B cell (primary cell): ENCODE results near the gene KMT2C. TPM values are rescaled to one million over a fixed set of nuclear protein-coding genes. Genes with fewer than 3 reads are reported as not detected.
"Not testable (repeated sequence)": the region's sequence is repeated elsewhere in the genome, so short reads cannot be mapped to it uniquely, and the experiment has no call there.

ENCODE experiments used
- ATAC-seq: fragments of 200-7000 bp; cut with Tn5 transposase; one replicate; pipeline ENCODE4 v1.10.0; 2021; ENCODE audit warnings: low read depth, mild to moderate bottlenecking, moderate number of reproducible peaks, moderate library complexity
- CTCF ChIA-PET: fragments of 350-600 bp; sonication (Branson Sonifier 250); formaldehyde crosslinking; loops from one replicate; lab custom pipeline; 2021; ENCODE audit warnings: antibody characterized with exemption, inconsistent platforms; lab: Charles Lee
- POLR2A ChIA-PET: fragments of 350-600 bp; sonication (Branson Sonifier 250); formaldehyde crosslinking; loops from one replicate; lab custom pipeline; 2021; ENCODE audit warnings: antibody characterized with exemption; lab: Charles Lee
- DNase-seq: peaks from one replicate; pipeline ENCODE4 v3.0.0; 2013
- H2AFZ ChIP-seq: 2 replicates; pipeline ENCODE4 v1.6.1; 2012; ENCODE audit warnings: mild to moderate bottlenecking, low read depth, low read length; ENCODE audit not compliant: insufficient read depth, poor library complexity, severe bottlenecking
- H3K27ac ChIP-seq, 2 donors: 1 replicate in 1 of 2; 2 replicates in 1 of 2; pipeline ENCODE4 v1.5.1; 2012 to 2013; ENCODE audit warnings: low read length in 2 of 2, mild to moderate bottlenecking in 2 of 2, moderate library complexity in 1 of 2
- H3K27me3 ChIP-seq, 4 experiments: fragments of 200-600 bp in 1 of 4; sonication (generic) in 1 of 4; replicated peaks in 1 of 4; 1 replicate in 2 of 4; 2 replicates in 2 of 4; pipeline versions ENCODE4 v1.6.1 to v1.7.0; 2013 to 2016; ENCODE audit warnings: low read length in 3 of 4, mild to moderate bottlenecking in 2 of 4, mixed read lengths in 1 of 4, moderate library complexity in 1 of 4; ENCODE audit not compliant: insufficient read depth in 4 of 4, control insufficient read depth in 3 of 4; ENCODE audit errors: control extremely low read depth in 1 of 4
- H3K36me3 ChIP-seq, 2 experiments: replicated peaks in 1 of 2; 1 replicate in 1 of 2; 2 replicates in 1 of 2; pipeline versions ENCODE4 v1.6.1 to v1.7.1; 2013; ENCODE audit warnings: low read length in 1 of 2; ENCODE audit not compliant: insufficient read depth in 2 of 2, control insufficient read depth in 1 of 2; ENCODE audit errors: control extremely low read depth in 1 of 2, extremely low read depth in 1 of 2
- H3K4me1 ChIP-seq, 2 donors: fragments of 200-600 bp in 1 of 2; sonication (generic) in 1 of 2; 1 replicate in 1 of 2; 2 replicates in 1 of 2; pipeline versions ENCODE4 v1.5.1 to v1.6.1; 2013 to 2017; ENCODE audit warnings: low read length in 2 of 2; ENCODE audit not compliant: control insufficient read depth in 2 of 2, insufficient read depth in 2 of 2
- H3K4me2 ChIP-seq: replicated peaks from 2 replicates; pipeline ENCODE3; 2012; ENCODE audit warnings: mild to moderate bottlenecking, low read depth, low read length; ENCODE audit not compliant: poor library complexity, severe bottlenecking
- H3K4me3 ChIP-seq, 5 experiments: fragments of 200-600 bp in 1 of 5; sonication (generic) in 1 of 5; 1 replicate in 3 of 5; 2 replicates in 2 of 5; pipeline versions ENCODE4 v1.5.1 to v1.7.0; 2011 to 2016; ENCODE audit warnings: low read length in 4 of 5, mild to moderate bottlenecking in 4 of 5, low read depth in 2 of 5, control low read depth in 1 of 5, moderate library complexity in 1 of 5; ENCODE audit not compliant: insufficient read depth in 1 of 5; ENCODE audit errors: control extremely low read depth in 1 of 5, extremely low read depth in 1 of 5
- H3K79me2 ChIP-seq: fragments of 200-600 bp; sonication (generic); one replicate; pipeline ENCODE4 v1.6.0; 2016; ENCODE audit warnings: low read length; ENCODE audit not compliant: control insufficient read depth, insufficient read depth
- H3K9ac ChIP-seq: fragments of 200-600 bp; sonication (generic); 2 replicates; pipeline ENCODE4 v1.6.1; 2017; ENCODE audit warnings: mild to moderate bottlenecking, low read length, moderate library complexity
- H3K9me3 ChIP-seq, 3 donors: one replicate each; pipeline versions ENCODE4 v1.6.1 to v1.7.1; 2013; ENCODE audit warnings: low read length in 2 of 3; ENCODE audit not compliant: control insufficient read depth in 2 of 3, insufficient read depth in 1 of 3; ENCODE audit errors: control extremely low read depth in 1 of 3
- H4K20me1 ChIP-seq: 2 replicates; pipeline ENCODE4 v1.6.0; 2012; ENCODE audit warnings: mild to moderate bottlenecking, low read length; ENCODE audit not compliant: insufficient read depth, control insufficient read depth, poor library complexity, severe bottlenecking
- H3K27ac Mint-ChIP-seq: one replicate; pipeline ENCODE4 v1.8.0; 2021; ENCODE audit warnings: mixed read lengths
- H3K27me3 Mint-ChIP-seq: one replicate; pipeline ENCODE4 v1.8.0; 2021; ENCODE audit warnings: mixed read lengths
- H3K4me1 Mint-ChIP-seq: one replicate; pipeline ENCODE4 v1.8.0; 2021; ENCODE audit warnings: mixed read lengths
- H3K4me3 Mint-ChIP-seq: one replicate; pipeline ENCODE4 v1.8.0; 2021; ENCODE audit warnings: mixed read lengths
- H3K9me3 Mint-ChIP-seq: one replicate; pipeline ENCODE4 v1.8.0; 2022; ENCODE audit warnings: mixed read lengths; ENCODE audit not compliant: insufficient read depth
- CTCF ChIP-seq: fragments of 200-600 bp; IDR thresholded peaks from one replicate; pipeline ENCODE4 v1.8.0; 2022; ENCODE audit warnings: antibody characterized with exemption, mild to moderate bottlenecking
- EZH2 ChIP-seq: IDR thresholded peaks from 2 replicates; pipeline ENCODE4 v1.6.1; 2012; ENCODE audit warnings: borderline replicate concordance, low read depth, mild to moderate bottlenecking, moderate library complexity, low read length; ENCODE audit not compliant: insufficient read depth, poor library complexity, severe bottlenecking
- WGBS: methylation state at CpG from one replicate; pipeline ENCODE4 v1.1.5; 2013; ENCODE audit warnings: missing lambda C conversion rate; ENCODE audit not compliant: insufficient coverage; 5-methylcytosine and 5-hydroxymethylcytosine counted together
- intact Hi-C: fragments of 100-400 bp; cut with micrococcal nuclease; formaldehyde crosslinking; loops from one replicate; pipeline ENCODE4 v1.10.0; 2022
- polyA plus RNA-seq: library from polyadenylated mRNA; depleted of rRNA; stranded (reverse); fragments of >200 nt; gene quantifications from 2 replicates; pipeline ENCODE4 v1.2.3, GENCODE V29; 2012
- total RNA-seq, 2 donors: library from RNA; stranded (reverse); fragments of 120-200 nt in 1 of 2; gene quantifications; 1 replicate in 1 of 2; 2 replicates in 1 of 2; pipeline versions ENCODE4 v1.2.3 to v1.2.4, GENCODE V29; 2013 to 2022

The KMT2C gene
- total and polyA plus RNA-seq, 2 donors (not counting 1 experiment from before 2014, with no cell fraction given) = 14.9 to 171 TPM

GRCh38 chr7:152406491-152406890, 29.3 kb downstream of the KMT2C start:
- Histone ChIP-seq H3K79me2 (peaks cover 91% of the 10 kb centered on the region), H3K9ac (no peak overlapping the region), H3K4me2 (no peak overlapping the region), H3K36me3 (no peaks in the 10 kb centered on the region), H3K27me3 (no peaks in the 10 kb centered on the region), H3K9me3 (peaks cover 0 to 20% (median 3%) of the 10 kb centered on the region in 3 donors), H3K4me3 (no peak overlapping the region), H2AFZ (no peak overlapping the region), H4K20me1 (peaks cover 47% of the 10 kb centered on the region), H3K27ac (no peak overlapping the region), H3K4me1 (no peaks in the 10 kb centered on the region)
- Mint-ChIP-seq H3K4me3 (no peak overlapping the region), H3K27ac (no peak overlapping the region), H3K9me3 (peaks cover 11% of the 10 kb centered on the region), H3K27me3 (no peaks in the 10 kb centered on the region), H3K4me1 (peaks cover 8% of the 10 kb centered on the region)
- ChIA-PET CTCF (interaction anchor here (1.1 kb wide), 1 partner anchor 70 kb away, joined by 4 read pairs; no protein-coding TSS in a partner anchor), POLR2A (no interaction called here)
- DNase-seq (no peak), ATAC-seq (no peak)
- no peak for TF ChIP-seq EZH2
- TF ChIP-seq CTCF = no peak
- intact Hi-C loops = no loop called here
- 46% methylated on average over 3 of the region's 3 CpGs for WGBS

- peaks cover 0 to 20% (median 3%) of the 10 kb centered on the region in 3 donors for H3K9me3 ChIP-seq
- H3K36me3 ChIP-seq, H3K4me1 ChIP-seq, H3K4me3 Mint-ChIP-seq, ATAC-seq, DNase-seq, POLR2A ChIA-PET, H3K4me1 Mint-ChIP-seq, H3K4me2 ChIP-seq, H3K27me3 Mint-ChIP-seq, H3K27ac ChIP-seq, H3K9ac ChIP-seq, H3K27me3 ChIP-seq, H3K27ac Mint-ChIP-seq, H2AFZ ChIP-seq, H3K4me3 ChIP-seq, intact Hi-C loops: not testable (repeated sequence)
- peaks cover 43% of the 10 kb centered on the region for H4K20me1 ChIP-seq
- H3K9me3 Mint-ChIP-seq = peaks cover 11% of the 10 kb centered on the region
- peaks cover 91% of the 10 kb centered on the region for H3K79me2 ChIP-seq
- 68% methylated on average over 2 of the region's 2 CpGs for WGBS
- CTCF ChIA-PET = interaction anchor here (1.1 to 1.2 kb wide), 2 partner anchors 11 to 70 kb away, joined by 3 to 4 read pairs; no protein-coding TSS in a partner anchor
These were observed 29.8 kb downstream of the KMT2C start for GRCh38 chr7:152406030-152406429.
